Smooth muscle cell of trachea (primary cell): Measurements from ENCODE around the gene CNBD2. TPM values are rescaled to one million over a fixed set of nuclear protein-coding genes. Genes with fewer than 3 reads are reported as not detected.

Experiments
- total RNA-seq: library from RNA; depleted of rRNA; stranded (reverse); fragments of >200 nt; gene quantifications from 2 replicates; pipeline ENCODE4 v1.2.1, GENCODE V29; 2014

CNBD2 gene
- total RNA-seq, result 1.5 and 2.6 TPM in 2 replicates

GRCh38 chr20:35967979-35968640 lies at the start of gene CNBD2:
Gene CNBD2 (plus strand): TSS chr20:35968590. CDS start chr20:35968763, 173 bp downstream.

GRCh38 chr20:35954200-35954906 lies 14.0 kb upstream of the CNBD2 start, which contains the start of gene SCAND1:
Gene SCAND1 (minus strand): TSS chr20:35954502. CDS start chr20:35954284, 218 bp downstream.

Other genes starting within 250 kb of the CNBD2 start
- 242 and 375 TPM in 2 replicates for gene RBM39, start 226.3 kb upstream of the CNBD2 start, total RNA-seq
- 37.8 and 54.6 TPM in 2 replicates for gene PHF20, start 196.6 kb upstream of the CNBD2 start, total RNA-seq
- gene SCAND1, start 14.1 kb upstream of the CNBD2 start, total RNA-seq, result 72.0 and 78.7 TPM in 2 replicates
- gene EPB41L1, start 186.2 kb downstream of the CNBD2 start, total RNA-seq, result 13.8 and 28.9 TPM in 2 replicates